ENCODE results near the gene ERC2. TPM values are rescaled to one million over a fixed set of nuclear protein-coding genes. Genes with fewer than 3 reads are reported as not detected.

Gene ERC2
- polyA plus RNA-seq, 3 donors: not detected

GRCh38 chr3:55906896-55907295, 561.4 kb downstream of the ERC2 start:
- peaks cover 0 to 8% (median 2%) of the 10 kb centered on the region in 3 donors for H3K27me3 Mint-ChIP-seq (ENCODE audit: low read depth in 3 of 3)
- DNase-seq: no peak
- Histone ChIP-seq H3K4me1 (ENCODE audit: control insufficient read depth in 1 of 2, insufficient read depth in 2 of 2, low read length in 2 of 2) (no peaks in the 10 kb centered on the region), H3K27ac (ENCODE audit: low read depth in 1 of 2, low read length in 2 of 2) (no peak overlapping the region), H3K79me2 (ENCODE audit: insufficient read depth, low read length) (no peaks in the 10 kb centered on the region), H2AFZ (ENCODE audit: insufficient read depth, low read depth, low read length, poor library complexity, severe bottlenecking) (no peak overlapping the region), H3K36me3 (replicated peaks in 1 of 2; ENCODE audit: control insufficient read depth in 1 of 2, insufficient read depth in 2 of 2, low read length in 2 of 2) (no peaks in the 10 kb centered on the region), H4K20me1 (ENCODE audit: insufficient read depth, low read length) (no peaks in the 10 kb centered on the region), H3K9ac (ENCODE audit: insufficient read depth, low read length, poor library complexity, severe bottlenecking) (no peak overlapping the region), H3K27me3 (ENCODE audit: control insufficient read depth in 2 of 2, insufficient read depth in 2 of 2, low read length in 2 of 2) (no peaks in the 10 kb centered on the region), H3K4me2 (replicated peaks; ENCODE audit: extremely low read depth, low read length, poor library complexity, severe bottlenecking) (no peak overlapping the region), H3K9me3 (replicated peaks in 1 of 2; ENCODE audit: control insufficient read depth in 1 of 2, insufficient read depth in 1 of 2, low read length in 2 of 2) (no peaks in the 10 kb centered on the region), H3K4me3 (replicated peaks in 1 of 3; ENCODE audit: low read depth in 2 of 3, low read length in 3 of 3) (no peak overlapping the region)
- H3K4me1 Mint-ChIP-seq: no peaks in the 10 kb centered on the region
- no peak overlapping the region for H3K27ac Mint-ChIP-seq
- H3K4me3 Mint-ChIP-seq: no peak overlapping the region
- H3K9me3 Mint-ChIP-seq: peaks cover 0 to 1% (median 0%) of the 10 kb centered on the region in 7 donors
- TF ChIP-seq, protein P1, sequence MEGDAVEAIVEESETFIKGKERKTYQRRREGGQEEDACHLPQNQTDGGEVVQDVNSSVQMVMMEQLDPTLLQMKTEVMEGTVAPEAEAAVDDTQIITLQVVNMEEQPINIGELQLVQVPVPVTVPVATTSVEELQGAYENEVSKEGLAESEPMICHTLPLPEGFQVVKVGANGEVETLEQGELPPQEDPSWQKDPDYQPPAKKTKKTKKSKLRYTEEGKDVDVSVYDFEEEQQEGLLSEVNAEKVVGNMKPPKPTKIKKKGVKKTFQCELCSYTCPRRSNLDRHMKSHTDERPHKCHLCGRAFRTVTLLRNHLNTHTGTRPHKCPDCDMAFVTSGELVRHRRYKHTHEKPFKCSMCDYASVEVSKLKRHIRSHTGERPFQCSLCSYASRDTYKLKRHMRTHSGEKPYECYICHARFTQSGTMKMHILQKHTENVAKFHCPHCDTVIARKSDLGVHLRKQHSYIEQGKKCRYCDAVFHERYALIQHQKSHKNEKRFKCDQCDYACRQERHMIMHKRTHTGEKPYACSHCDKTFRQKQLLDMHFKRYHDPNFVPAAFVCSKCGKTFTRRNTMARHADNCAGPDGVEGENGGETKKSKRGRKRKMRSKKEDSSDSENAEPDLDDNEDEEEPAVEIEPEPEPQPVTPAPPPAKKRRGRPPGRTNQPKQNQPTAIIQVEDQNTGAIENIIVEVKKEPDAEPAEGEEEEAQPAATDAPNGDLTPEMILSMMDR (IDR thresholded peaks at IDR 0.05): no peak
- 89% methylated on average over 1 of the region's 3 CpGs for WGBS (ENCODE audit: insufficient coverage)
- intact Hi-C loops (cut with micrococcal nuclease): no loop called here
- no peaks in the 10 kb centered on the region for H3K36me3 Mint-ChIP-seq

- DNase-seq: no peak
- H3K27me3 Mint-ChIP-seq (ENCODE audit: low read depth in 3 of 3): peaks cover 0 to 8% (median 2%) of the 10 kb centered on the region in 3 donors
- H3K27ac Mint-ChIP-seq: no peak overlapping the region
- Histone ChIP-seq H3K27ac (ENCODE audit: low read depth in 1 of 2, low read length in 2 of 2) (no peak overlapping the region), H3K9ac (ENCODE audit: insufficient read depth, low read length, poor library complexity, severe bottlenecking) (no peak overlapping the region), H4K20me1 (ENCODE audit: insufficient read depth, low read length) (no peaks in the 10 kb centered on the region), H2AFZ (ENCODE audit: insufficient read depth, low read depth, low read length, poor library complexity, severe bottlenecking) (no peak overlapping the region), H3K4me3 (replicated peaks in 1 of 3; ENCODE audit: low read depth in 2 of 3, low read length in 3 of 3) (no peak overlapping the region), H3K36me3 (replicated peaks in 1 of 2; ENCODE audit: control insufficient read depth in 1 of 2, insufficient read depth in 2 of 2, low read length in 2 of 2) (no peaks in the 10 kb centered on the region), H3K9me3 (replicated peaks in 1 of 2; ENCODE audit: control insufficient read depth in 1 of 2, insufficient read depth in 1 of 2, low read length in 2 of 2) (no peaks in the 10 kb centered on the region), H3K27me3 (ENCODE audit: control insufficient read depth in 2 of 2, insufficient read depth in 2 of 2, low read length in 2 of 2) (no peaks in the 10 kb centered on the region), H3K79me2 (ENCODE audit: insufficient read depth, low read length) (no peaks in the 10 kb centered on the region), H3K4me2 (replicated peaks; ENCODE audit: extremely low read depth, low read length, poor library complexity, severe bottlenecking) (no peak overlapping the region), H3K4me1 (ENCODE audit: control insufficient read depth in 1 of 2, insufficient read depth in 2 of 2, low read length in 2 of 2) (no peaks in the 10 kb centered on the region)
- TF ChIP-seq, protein P1 (IDR thresholded peaks at IDR 0.05): no peak
- no peak overlapping the region for H3K4me3 Mint-ChIP-seq
- intact Hi-C loops (cut with micrococcal nuclease): no loop called here
- H3K36me3 Mint-ChIP-seq: no peaks in the 10 kb centered on the region
- WGBS (ENCODE audit: insufficient coverage): 94% methylated on average over 4 of the region's 6 CpGs
- H3K4me1 Mint-ChIP-seq: no peaks in the 10 kb centered on the region
- H3K9me3 Mint-ChIP-seq: peaks cover 0 to 1% (median 0%) of the 10 kb centered on the region in 7 donors
Measured at GRCh38 chr3:55904716-55905115, 563.6 kb downstream of the ERC2 start.

Measured in CD14-positive monocyte (primary cell).